ENCODE results near the gene HDAC4. TPM values are rescaled to one million over a fixed set of nuclear protein-coding genes. Genes with fewer than 3 reads are reported as not detected.

The HDAC4 gene
- total RNA-seq, 4 donors from 2014 or later = 21.6 to 72.7 (median 35.2) TPM

- Histone ChIP-seq H3K36me3 (peaks cover 7 to 75% (median 14%) of the 10 kb centered on the region in 3 donors), H3K9me3 (peaks cover 0 to 6% (median 4%) of the 10 kb centered on the region in 3 donors), H3K27me3 (no peaks in the 10 kb centered on the region), H3K4me1 (no peaks in the 10 kb centered on the region), H3K4me3 (no peak overlapping the region), H3K27ac (no peak overlapping the region)
- intact Hi-C loops (cut with DNase I) = no loop called here
- no peak for DNase-seq
- TF ChIP-seq, protein P1, sequence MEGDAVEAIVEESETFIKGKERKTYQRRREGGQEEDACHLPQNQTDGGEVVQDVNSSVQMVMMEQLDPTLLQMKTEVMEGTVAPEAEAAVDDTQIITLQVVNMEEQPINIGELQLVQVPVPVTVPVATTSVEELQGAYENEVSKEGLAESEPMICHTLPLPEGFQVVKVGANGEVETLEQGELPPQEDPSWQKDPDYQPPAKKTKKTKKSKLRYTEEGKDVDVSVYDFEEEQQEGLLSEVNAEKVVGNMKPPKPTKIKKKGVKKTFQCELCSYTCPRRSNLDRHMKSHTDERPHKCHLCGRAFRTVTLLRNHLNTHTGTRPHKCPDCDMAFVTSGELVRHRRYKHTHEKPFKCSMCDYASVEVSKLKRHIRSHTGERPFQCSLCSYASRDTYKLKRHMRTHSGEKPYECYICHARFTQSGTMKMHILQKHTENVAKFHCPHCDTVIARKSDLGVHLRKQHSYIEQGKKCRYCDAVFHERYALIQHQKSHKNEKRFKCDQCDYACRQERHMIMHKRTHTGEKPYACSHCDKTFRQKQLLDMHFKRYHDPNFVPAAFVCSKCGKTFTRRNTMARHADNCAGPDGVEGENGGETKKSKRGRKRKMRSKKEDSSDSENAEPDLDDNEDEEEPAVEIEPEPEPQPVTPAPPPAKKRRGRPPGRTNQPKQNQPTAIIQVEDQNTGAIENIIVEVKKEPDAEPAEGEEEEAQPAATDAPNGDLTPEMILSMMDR (IDR thresholded peaks at IDR 0.05) = no peak
- TF ChIP-seq POLR2A (IDR thresholded peaks at IDR 0.05) = no peak
- no CpG with 5 or more reads among the region's 23 CpGs for WGBS, 2 donors
Measured at GRCh38 chr2:239189711-239190131, 211.1 kb downstream of the HDAC4 start.

DNA sequence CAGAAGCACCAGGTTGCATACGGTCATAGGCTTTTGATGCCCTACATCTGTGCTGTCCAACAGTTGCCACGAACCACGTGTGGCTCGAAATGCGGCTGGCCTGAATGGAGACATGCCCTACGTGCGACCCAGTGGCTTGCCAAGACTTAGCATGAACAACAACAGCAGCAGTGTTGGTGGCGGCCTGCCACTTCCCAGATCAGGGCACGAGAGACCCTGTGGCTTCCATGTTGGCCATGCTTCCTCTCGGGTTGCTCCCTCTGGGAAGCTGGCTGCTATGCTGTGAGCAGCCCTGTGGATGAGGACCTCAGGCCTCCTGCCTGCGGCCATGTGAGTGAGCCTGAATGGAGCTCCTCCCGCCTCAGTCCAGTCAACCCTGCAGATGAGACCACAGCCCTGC is 212.3 kb downstream of the HDAC4 start:
- WGBS, 2 donors = 89 to 97% methylated on average over 5 to 9 of the region's 12 CpGs
- Histone ChIP-seq H3K4me3 (no peak overlapping the region), H3K27ac (no peak overlapping the region), H3K27me3 (no peaks in the 10 kb centered on the region), H3K4me1 (no peaks in the 10 kb centered on the region), H3K36me3 (peaks cover 7 to 74% (median 14%) of the 10 kb centered on the region in 3 donors), H3K9me3 (peaks cover 0 to 6% (median 4%) of the 10 kb centered on the region in 3 donors)
- intact Hi-C loops (cut with DNase I) = no loop called here
- no peak for DNase-seq
- TF ChIP-seq POLR2A (IDR thresholded peaks at IDR 0.05) = no peak
- TF ChIP-seq, protein P1 (IDR thresholded peaks at IDR 0.05) = no peak

DNA sequence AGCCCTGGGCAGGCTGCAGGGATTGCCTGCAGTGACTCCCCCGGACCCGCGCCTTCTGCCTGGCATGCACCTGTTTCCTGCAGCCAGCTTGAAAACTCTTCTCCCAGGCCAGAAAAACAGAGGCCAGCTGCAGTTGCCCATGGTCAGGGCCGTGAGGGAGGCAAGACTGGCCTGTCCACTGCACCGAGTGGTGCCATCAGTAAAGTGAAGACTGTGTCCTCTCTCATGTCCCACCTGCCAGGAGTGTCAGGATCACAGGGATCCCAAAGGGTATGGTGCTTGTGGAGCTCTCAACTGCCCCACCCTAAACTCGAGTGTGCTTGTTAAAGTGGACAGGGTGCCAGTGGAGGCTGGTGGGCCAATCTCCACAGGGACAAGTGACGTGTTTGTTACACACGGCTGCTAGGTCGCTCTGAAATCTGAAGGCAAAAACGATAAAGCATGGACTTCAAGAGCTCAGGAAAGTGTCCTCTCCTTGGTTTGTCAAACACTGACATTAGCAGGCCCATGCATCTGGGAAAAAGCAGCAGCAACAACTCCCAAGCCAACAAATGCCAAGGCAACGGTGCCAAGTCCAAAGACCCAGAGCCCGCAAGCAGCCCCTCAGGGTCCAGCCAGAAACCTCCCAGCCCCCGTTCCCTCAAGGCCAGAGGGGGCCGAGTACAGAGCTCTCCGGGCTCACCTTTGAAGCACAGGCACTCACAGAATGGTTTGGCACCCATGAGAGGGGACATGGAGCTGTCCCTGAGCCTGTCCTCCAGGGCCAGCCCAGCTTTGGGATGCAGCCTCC is 213.2 kb downstream of the HDAC4 start:
- Histone ChIP-seq H3K4me3 (no peak overlapping the region), H3K36me3 (peaks cover 7 to 82% (median 14%) of the 10 kb centered on the region in 3 donors)

DNA sequence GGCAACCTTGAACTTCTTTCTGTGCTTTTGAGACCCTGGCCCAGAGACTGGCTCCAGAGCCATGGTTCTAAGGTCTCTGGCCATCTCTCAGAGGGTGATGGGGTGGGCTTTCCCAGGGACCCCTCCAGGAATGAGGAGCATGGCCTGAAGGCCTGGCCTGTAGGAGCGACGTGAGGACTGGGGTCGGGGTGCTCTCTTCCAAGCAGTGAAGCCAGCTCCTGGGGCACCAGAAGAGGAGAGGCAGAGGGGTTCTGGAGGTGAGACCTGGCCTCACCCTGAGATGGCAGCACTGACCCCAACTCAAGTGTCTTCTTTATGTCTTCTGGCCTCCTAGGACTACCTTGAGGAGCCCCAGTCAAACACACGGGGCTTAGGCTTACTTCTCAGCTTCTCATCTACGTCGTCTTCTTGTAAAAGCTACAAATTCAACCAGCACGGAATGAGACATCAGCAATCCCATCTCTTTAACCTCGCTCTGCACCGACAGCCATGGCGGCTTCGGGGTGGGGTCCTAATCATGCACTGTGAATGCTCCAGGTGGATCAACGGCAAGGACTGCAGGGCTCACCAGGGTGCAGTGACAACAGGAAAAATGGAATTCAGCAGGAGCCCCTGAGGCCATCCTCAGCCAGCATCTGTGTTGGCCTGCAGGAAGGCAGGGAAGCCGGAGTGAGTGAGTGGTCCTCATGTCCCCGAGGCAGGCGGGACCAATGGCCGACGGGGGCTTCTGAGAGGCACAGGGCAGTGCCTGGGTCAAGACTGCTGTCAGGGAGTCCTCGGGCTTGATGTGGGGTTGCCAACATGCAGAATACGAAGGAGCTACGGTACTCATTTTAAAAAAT is 214.1 kb downstream of the HDAC4 start:
- H3K4me1 ChIP-seq = no peaks in the 10 kb centered on the region
- H3K27ac ChIP-seq = no peak overlapping the region
- WGBS, 2 donors = 91 to 97% methylated on average over 6 to 16 of the region's 20 CpGs

More for the DNA sequence above, 213.2 kb downstream of the HDAC4 start:
- Histone ChIP-seq H3K4me1 (no peaks in the 10 kb centered on the region), H3K27ac (no peak overlapping the region), H3K9me3 (peaks cover 0 to 6% (median 4%) of the 10 kb centered on the region in 3 donors), H3K27me3 (no peaks in the 10 kb centered on the region)
- TF ChIP-seq, protein P1 (IDR thresholded peaks at IDR 0.05) = no peak
- TF ChIP-seq POLR2A (IDR thresholded peaks at IDR 0.05) = no peak
- intact Hi-C loops (cut with DNase I) = no loop called here
- 89 to 94% methylated on average over 4 to 7 of the region's 15 CpGs for WGBS, 2 donors
- DNase-seq = no peak

More for the DNA sequence above, 214.1 kb downstream of the HDAC4 start:
- DNase-seq = no peak
- H3K4me3 ChIP-seq = no peak overlapping the region
- peaks cover 0 to 6% (median 4%) of the 10 kb centered on the region in 3 donors for H3K9me3 ChIP-seq
- intact Hi-C loops (cut with DNase I) = no loop called here
- peaks cover 7 to 91% (median 14%) of the 10 kb centered on the region in 3 donors for H3K36me3 ChIP-seq
- H3K27me3 ChIP-seq = no peaks in the 10 kb centered on the region
- TF ChIP-seq, protein P1 (IDR thresholded peaks at IDR 0.05) = no peak
- no peak for TF ChIP-seq POLR2A (IDR thresholded peaks at IDR 0.05)
